Neural progenitor cell (in vitro differentiated cells): ENCODE measurements around the gene NDE1.

Experiments
- CTCF ChIP-seq: fragments of 200-600 bp; sonication (generic); IDR thresholded peaks from 2 replicates; pipeline ENCODE4 v1.5.1; 2017; ENCODE audit warnings: antibody characterized with exemption, mild to moderate bottlenecking
- EZH2 ChIP-seq: fragments of 200-600 bp; sonication (generic); IDR thresholded peaks from 2 replicates; pipeline ENCODE4 v1.6.1; 2017; ENCODE audit warnings: antibody characterized with exemption, mild to moderate bottlenecking, moderate library complexity
- EZH2phosphoT487 ChIP-seq: fragments of 200-600 bp; sonication (generic); IDR thresholded peaks from 2 replicates; pipeline ENCODE4 v1.6.1; 2017; ENCODE audit warnings: antibody characterized with exemption

- TF ChIP-seq CTCF (no peak), EZH2 (no peak), EZH2phosphoT487 (no peak)
These were observed 57.3 kb downstream of the NDE1 start for GRCh38 chr16:15707332-15707731.
